KBM-7 (cell line): ENCODE measurements around the gene ANKRD28.
"Not testable (repeated sequence)": the region's sequence is repeated elsewhere in the genome, so short reads cannot be mapped to it uniquely, and the experiment has no call there.

ENCODE experiments used
- DNase-seq: peaks from one replicate; pipeline ENCODE4 v3.0.0-alpha.2; 2015
- in situ Hi-C: fragments of 300-500 bp; cut with MboI; formaldehyde crosslinking; loops from 2 replicates; pipeline ENCODE4 v1.14.3; 2020; ENCODE audit warnings: low sequenced_read_pairs, low pct_unique_long_range_greater_than_20kb, mixed read lengths

ANKRD28 gene

GRCh38 chr3:15797642-15798303, at the start of gene ANKRD28:
ANKRD28 (minus strand) TSS chr3:15797979; CDS start chr3:15796521, 1,458 bp downstream.
- in situ Hi-C loops: no loop called here
- DNase-seq: peak; percentile 90

GRCh38 chr3:15847239-15847638, 49.5 kb upstream of the ANKRD28 start:
- in situ Hi-C loops: no loop called here
- DNase-seq: no peak

- in situ Hi-C loops: no loop called here
Observed at GRCh38 chr3:15846606-15847005, 48.8 kb upstream of the ANKRD28 start.

GRCh38 chr3:15845475-15845874, 47.7 kb upstream of the ANKRD28 start:
- DNase-seq: no peak
- in situ Hi-C loops: no loop called here

More at GRCh38 chr3:15846606-15847005, 48.8 kb upstream of the ANKRD28 start:
- DNase-seq: no peak

GRCh38 chr3:15844889-15845288, 47.1 kb upstream of the ANKRD28 start:
- no peak for DNase-seq
- in situ Hi-C loops: no loop called here

- in situ Hi-C loops: not testable (repeated sequence)
- peak; percentile 8 for DNase-seq
Observed at GRCh38 chr3:15841091-15841973, 43.6 kb upstream of the ANKRD28 start.

- DNase-seq: no peak
- in situ Hi-C loops: no loop called here
Observed at GRCh38 chr3:15839568-15839967, 41.8 kb upstream of the ANKRD28 start.

GRCh38 chr3:15831927-15832326, 34.1 kb upstream of the ANKRD28 start:
- DNase-seq: no peak
- in situ Hi-C loops: no loop called here

- no peak for DNase-seq
- in situ Hi-C loops: no loop called here
Observed at GRCh38 chr3:15825016-15825415, 27.2 kb upstream of the ANKRD28 start.

- in situ Hi-C loops: loop anchor here (25.0 kb wide), 1 partner anchor 186 kb away; no protein-coding TSS in a partner anchor
- no peak for DNase-seq
Observed at GRCh38 chr3:15823092-15823491, 25.3 kb upstream of the ANKRD28 start.

GRCh38 chr3:15822281-15822680, 24.5 kb upstream of the ANKRD28 start:
- no peak for DNase-seq
- in situ Hi-C loops: loop anchor here (25.0 kb wide), 1 partner anchor 185 kb away; no protein-coding TSS in a partner anchor

GRCh38 chr3:15820911-15821310, 23.1 kb upstream of the ANKRD28 start:
- in situ Hi-C loops: loop anchor here (25.0 kb wide), 1 partner anchor 184 kb away; no protein-coding TSS in a partner anchor
- no peak for DNase-seq

GRCh38 chr3:15819576-15819975, 21.8 kb upstream of the ANKRD28 start:
- in situ Hi-C loops: loop anchor here (25.0 kb wide), 1 partner anchor 182 kb away; no protein-coding TSS in a partner anchor
- no peak for DNase-seq

- DNase-seq: no peak
- in situ Hi-C loops: loop anchor here (25.0 kb wide), 1 partner anchor 182 kb away; no protein-coding TSS in a partner anchor
Observed at GRCh38 chr3:15819043-15819442, 21.3 kb upstream of the ANKRD28 start.

- in situ Hi-C loops: loop anchor here (25.0 kb wide), 1 partner anchor 178 kb away; no protein-coding TSS in a partner anchor
Observed at GRCh38 chr3:15815696-15816095, 17.9 kb upstream of the ANKRD28 start.

GRCh38 chr3:15813079-15813478, 15.3 kb upstream of the ANKRD28 start:
- not testable (repeated sequence) for DNase-seq
- in situ Hi-C loops: loop anchor here (25.0 kb wide), 1 partner anchor 176 kb away; no protein-coding TSS in a partner anchor

More at GRCh38 chr3:15815696-15816095, 17.9 kb upstream of the ANKRD28 start:
- DNase-seq: no peak

- in situ Hi-C loops: loop anchor here (25.0 kb wide), 1 partner anchor 175 kb away; no protein-coding TSS in a partner anchor
- peak; percentile 55 for DNase-seq
Observed at GRCh38 chr3:15812183-15812582, 14.4 kb upstream of the ANKRD28 start.

- DNase-seq: no peak
- in situ Hi-C loops: loop anchor here (25.0 kb wide), 1 partner anchor 173 kb away; no protein-coding TSS in a partner anchor
Observed at GRCh38 chr3:15810702-15811101, 12.9 kb upstream of the ANKRD28 start.

- in situ Hi-C loops: loop anchor here (25.0 kb wide), 1 partner anchor 172 kb away; no protein-coding TSS in a partner anchor
- DNase-seq: no peak
Observed at GRCh38 chr3:15809313-15809712, 11.5 kb upstream of the ANKRD28 start.
